ENCODE results near the gene BET1. TPM values are rescaled to one million over a fixed set of nuclear protein-coding genes. Genes with fewer than 3 reads are reported as not detected.

The BET1 gene
- total and polyA plus RNA-seq, 2 of the 8 experiments (the other 6 are each of a cell fraction or from before 2014, with no cell fraction given) = 20.6 to 31.7 TPM

DNA sequence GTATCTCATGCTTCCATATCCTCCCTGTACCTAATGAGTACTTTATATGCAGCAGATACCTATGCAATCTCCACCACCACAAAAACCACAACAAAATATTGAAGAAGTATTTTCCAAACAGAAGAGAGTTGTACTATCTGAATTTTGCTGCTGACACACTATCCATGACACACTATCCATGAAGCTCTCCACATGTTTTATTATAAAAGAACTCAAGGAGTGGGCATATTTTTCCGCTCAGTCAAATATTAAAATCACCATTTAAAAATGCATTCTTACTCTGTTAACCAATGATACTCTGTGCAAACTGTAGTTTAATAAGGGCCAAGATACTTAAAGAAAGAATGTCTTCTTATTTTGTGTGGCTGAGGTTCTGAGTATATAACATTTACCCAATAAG is 2.8 kb downstream of the BET1 start (continued):
- TF ChIP-seq JUND (IDR thresholded peaks at IDR 0.05; ENCODE audit: low read length) (no peak), BCL11A (IDR thresholded peaks at IDR 0.05; ENCODE audit: low read depth in 2 of 2, low read length in 2 of 2) (no peak), CBX8 (IDR thresholded peaks at IDR 0.05; ENCODE audit: borderline replicate concordance, low read depth, low read length) (no peak), CBX5 (IDR thresholded peaks at IDR 0.05; ENCODE audit: low read depth, low read length) (no peak)
- TF ChIP-seq, protein P1, sequence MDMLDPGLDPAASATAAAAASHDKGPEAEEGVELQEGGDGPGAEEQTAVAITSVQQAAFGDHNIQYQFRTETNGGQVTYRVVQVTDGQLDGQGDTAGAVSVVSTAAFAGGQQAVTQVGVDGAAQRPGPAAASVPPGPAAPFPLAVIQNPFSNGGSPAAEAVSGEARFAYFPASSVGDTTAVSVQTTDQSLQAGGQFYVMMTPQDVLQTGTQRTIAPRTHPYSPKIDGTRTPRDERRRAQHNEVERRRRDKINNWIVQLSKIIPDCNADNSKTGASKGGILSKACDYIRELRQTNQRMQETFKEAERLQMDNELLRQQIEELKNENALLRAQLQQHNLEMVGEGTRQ (IDR thresholded peaks at IDR 0.05; ENCODE audit: low read length) = no peak
